Erythroblast (primary cell): ENCODE measurements around the gene ARHGEF6.

Experiments
- GATA1 ChIP-seq: IDR thresholded peaks from 2 replicates; pipeline ENCODE4 v1.6.1; 2011; ENCODE audit warnings: low read depth, mild to moderate bottlenecking, control low read depth, low read length, moderate library complexity
- POLR2A ChIP-seq: IDR thresholded peaks from 2 replicates; pipeline ENCODE4 v1.6.1; 2011; ENCODE audit warnings: mild to moderate bottlenecking, low read length

GRCh38 chrX:136639506-136640176 is 141.1 kb downstream of the ARHGEF6 start:
- TF ChIP-seq POLR2A (no peak), GATA1 (no peak)
